HCT116 (cell line): ENCODE data around the gene FOXK2. TPM values are rescaled to one million over a fixed set of nuclear protein-coding genes. Genes with fewer than 3 reads are reported as not detected.

Experiments
- ATAC-seq: fragments of 200-7000 bp; cut with Tn5 transposase; 2 replicates; pipeline ENCODE4 v1.9.1; 2020; ENCODE audit warnings: mild to moderate bottlenecking, moderate library complexity
- BruUV-seq: library from RNA; stranded (reverse); fragments of 400-500 nt; replicated peaks from 2 replicates; lab custom pipeline; 2021; lab: Mats Ljungman, UMichigan
- CTCF ChIA-PET: fragments of 300-600 bp; sonication (Branson Sonifier 250); formaldehyde crosslinking; loops from one replicate; lab custom pipeline; 2021; ENCODE audit warnings: antibody characterized with exemption; lab: Charles Lee
- POLR2A ChIA-PET: fragments of 300-600, 350-600 bp; sonication (Branson Sonifier 250); formaldehyde crosslinking; loops from one replicate; lab custom pipeline; 2021; ENCODE audit warnings: antibody characterized with exemption; lab: Charles Lee
- RAD21 ChIA-PET, 2 experiments: fragments of 300-600 bp; sonication (Branson Sonifier 250); formaldehyde crosslinking; loops; one replicate each; lab custom pipeline; 2023; ENCODE audit warnings: low total read pairs in 2 of 2; ENCODE audit not compliant: uncharacterized antibody in 2 of 2, unreplicated experiment in 2 of 2, low non-redundant PET in 1 of 2; lab: Charles Lee
- DNase-seq: peaks from one replicate; pipeline ENCODE4 v3.0.0-alpha.2; 2010; ENCODE audit warnings: low read depth, low spot score
- H2AFZ ChIP-seq: fragments of 200-600 bp; shearing (Covaris generic), sonication (generic); 2 replicates; pipeline ENCODE4 v1.6.1; 2017; ENCODE audit warnings: low read depth, mixed run types, mixed read lengths, antibody characterized with exemption, low read length; ENCODE audit not compliant: poor library complexity, severe bottlenecking
- H3K27ac ChIP-seq: 2 replicates; pipeline ENCODE4 v1.5.1; 2012; ENCODE audit warnings: low read depth, low read length
- H3K27me3 ChIP-seq: fragments of 200-600 bp; sonication (generic); 2 replicates; pipeline ENCODE4 v1.6.1; 2016; ENCODE audit warnings: mixed run types, low read length, mixed read lengths; ENCODE audit not compliant: insufficient read depth
- H3K36me3 ChIP-seq, 2 experiments: fragments of 200-500 bp in 1 of 2; fragments of 200-600 bp in 1 of 2; sonication (Bioruptor generic) in 1 of 2; sonication (generic) in 1 of 2; 2 replicates each; pipeline versions ENCODE4 v1.5.1 to v1.6.1; 2014 to 2016; ENCODE audit warnings: low read length in 2 of 2, inconsistent platforms in 1 of 2, mixed read lengths in 1 of 2, mixed run types in 1 of 2; ENCODE audit not compliant: insufficient read depth in 2 of 2, control insufficient read depth in 1 of 2
- H3K4me1 ChIP-seq, 2 experiments: fragments of 200-600 bp in 1 of 2; sonication (generic) in 1 of 2; 2 replicates each; pipeline versions ENCODE4 v1.5.1 to v1.6.1; 2012 to 2017; ENCODE audit warnings: low read length in 2 of 2, inconsistent platforms in 1 of 2, mild to moderate bottlenecking in 1 of 2, mixed read lengths in 1 of 2, mixed run types in 1 of 2, moderate library complexity in 1 of 2; ENCODE audit not compliant: insufficient read depth in 2 of 2, control insufficient read depth in 1 of 2
- H3K4me2 ChIP-seq: fragments of 200-600 bp; sonication (generic); 2 replicates; pipeline ENCODE4 v1.6.1; 2017; ENCODE audit warnings: mixed run types, low read length, mixed read lengths
- H3K4me3 ChIP-seq, 2 experiments: fragments of 200-600 bp in 1 of 2; sonication (generic) in 1 of 2; replicated peaks in 1 of 2; 2 replicates each; pipeline ENCODE4 v1.5.1; 2011 to 2016; ENCODE audit warnings: low read length in 2 of 2, control low read depth in 1 of 2, low read depth in 1 of 2, mild to moderate bottlenecking in 1 of 2, mixed read lengths in 1 of 2, mixed run types in 1 of 2
- H3K79me2 ChIP-seq: fragments of 200-600 bp; sonication (generic); 2 replicates; pipeline ENCODE4 v1.6.1; 2017; ENCODE audit warnings: mild to moderate bottlenecking, mixed run types, low read length, moderate library complexity, mixed read lengths; ENCODE audit not compliant: insufficient read depth
- H3K9ac ChIP-seq: fragments of 200-600 bp; sonication (generic); 2 replicates; pipeline ENCODE4 v1.6.1; 2016; ENCODE audit warnings: low read length, mixed read lengths
- H3K9me2 ChIP-seq: fragments of 200-600 bp; sonication (generic), shearing (Covaris generic); 2 replicates; pipeline ENCODE4 v1.6.1; 2017; ENCODE audit warnings: mixed run types, mild to moderate bottlenecking, moderate library complexity; ENCODE audit not compliant: insufficient read depth
- H3K9me3 ChIP-seq, 2 experiments: fragments of 200-500 bp in 1 of 2; fragments of 200-600 bp in 1 of 2; sonication (Bioruptor generic) in 1 of 2; sonication (generic) in 1 of 2; 2 replicates each; pipeline ENCODE4 v1.6.1; 2014 to 2017; ENCODE audit warnings: low read length in 2 of 2, mixed read lengths in 2 of 2, inconsistent platforms in 1 of 2, low read depth in 1 of 2, mild to moderate bottlenecking in 1 of 2, mixed run types in 1 of 2, moderate library complexity in 1 of 2; ENCODE audit not compliant: control insufficient read depth in 1 of 2, insufficient read depth in 1 of 2
- H4K20me1 ChIP-seq: fragments of 200-600 bp; sonication (generic), shearing (Covaris generic); 2 replicates; pipeline ENCODE4 v1.6.1; 2017; ENCODE audit warnings: mixed run types, mild to moderate bottlenecking, moderate library complexity; ENCODE audit not compliant: insufficient read depth
- EZH2phosphoT487 ChIP-seq: fragments of 200-600 bp; IDR thresholded peaks from 2 replicates; pipeline ENCODE4 v1.6.1; 2018; ENCODE audit warnings: antibody characterized with exemption, borderline replicate concordance
- JUND ChIP-seq: IDR thresholded peaks from 2 replicates; pipeline ENCODE4 v1.6.1; 2012
- MAX ChIP-seq: IDR thresholded peaks from 2 replicates; pipeline ENCODE4 v1.6.1; 2012
- POLR2AphosphoS5 ChIP-seq: IDR thresholded peaks from 2 replicates; pipeline ENCODE4 v1.6.1; 2011; ENCODE audit warnings: mild to moderate bottlenecking, low read depth, low read length, moderate library complexity
- SIN3A ChIP-seq: IDR thresholded peaks from 2 replicates; pipeline ENCODE4 v1.6.1; 2012; ENCODE audit warnings: low read depth
- SP1 ChIP-seq: IDR thresholded peaks from 2 replicates; pipeline ENCODE4 v1.6.1; 2012; ENCODE audit warnings: low read depth
- SRF ChIP-seq: IDR thresholded peaks from 2 replicates; pipeline ENCODE4 v1.6.1; 2012; ENCODE audit warnings: low read depth
- intact Hi-C: fragments of 100-400 bp; cut with micrococcal nuclease; formaldehyde crosslinking; loops from 2 replicates; pipeline ENCODE4 v1.10.0; 2022
- total RNA-seq: library from RNA; stranded (reverse); gene quantifications from one replicate; pipeline ENCODE4 v1.2.1, GENCODE V29; 2021; ENCODE audit not compliant: unreplicated experiment
- TF ChIP-seq, protein P1 (sequence below): IDR thresholded peaks from 2 replicates; pipeline ENCODE4 v1.6.1; 2012; ENCODE audit warnings: low read depth

FOXK2 gene
- total RNA-seq, 1 experiment from 2014 or later, result 122 TPM

- Histone ChIP-seq H3K27me3 (no peaks in the 10 kb centered on the region), H4K20me1 (no peaks in the 10 kb centered on the region), H3K4me2 (no peak overlapping the region), H3K4me1 (peaks cover 0 to 3% of the 10 kb centered on the region in 2 experiments; a peak in 1 of 4 replicates), H3K9me3 (no peaks in the 10 kb centered on the region), H3K9ac (no peak overlapping the region), H3K27ac (no peak overlapping the region), H3K79me2 (no peaks in the 10 kb centered on the region), H3K9me2 (no peaks in the 10 kb centered on the region), H3K36me3 (no peaks in the 10 kb centered on the region), H2AFZ (no peak overlapping the region), H3K4me3 (no peak overlapping the region)
- TF ChIP-seq SP1, result no peak
- no peak for TF ChIP-seq EZH2phosphoT487
- TF ChIP-seq SRF, result no peak
- no peak for TF ChIP-seq MAX
- TF ChIP-seq, protein P1, sequence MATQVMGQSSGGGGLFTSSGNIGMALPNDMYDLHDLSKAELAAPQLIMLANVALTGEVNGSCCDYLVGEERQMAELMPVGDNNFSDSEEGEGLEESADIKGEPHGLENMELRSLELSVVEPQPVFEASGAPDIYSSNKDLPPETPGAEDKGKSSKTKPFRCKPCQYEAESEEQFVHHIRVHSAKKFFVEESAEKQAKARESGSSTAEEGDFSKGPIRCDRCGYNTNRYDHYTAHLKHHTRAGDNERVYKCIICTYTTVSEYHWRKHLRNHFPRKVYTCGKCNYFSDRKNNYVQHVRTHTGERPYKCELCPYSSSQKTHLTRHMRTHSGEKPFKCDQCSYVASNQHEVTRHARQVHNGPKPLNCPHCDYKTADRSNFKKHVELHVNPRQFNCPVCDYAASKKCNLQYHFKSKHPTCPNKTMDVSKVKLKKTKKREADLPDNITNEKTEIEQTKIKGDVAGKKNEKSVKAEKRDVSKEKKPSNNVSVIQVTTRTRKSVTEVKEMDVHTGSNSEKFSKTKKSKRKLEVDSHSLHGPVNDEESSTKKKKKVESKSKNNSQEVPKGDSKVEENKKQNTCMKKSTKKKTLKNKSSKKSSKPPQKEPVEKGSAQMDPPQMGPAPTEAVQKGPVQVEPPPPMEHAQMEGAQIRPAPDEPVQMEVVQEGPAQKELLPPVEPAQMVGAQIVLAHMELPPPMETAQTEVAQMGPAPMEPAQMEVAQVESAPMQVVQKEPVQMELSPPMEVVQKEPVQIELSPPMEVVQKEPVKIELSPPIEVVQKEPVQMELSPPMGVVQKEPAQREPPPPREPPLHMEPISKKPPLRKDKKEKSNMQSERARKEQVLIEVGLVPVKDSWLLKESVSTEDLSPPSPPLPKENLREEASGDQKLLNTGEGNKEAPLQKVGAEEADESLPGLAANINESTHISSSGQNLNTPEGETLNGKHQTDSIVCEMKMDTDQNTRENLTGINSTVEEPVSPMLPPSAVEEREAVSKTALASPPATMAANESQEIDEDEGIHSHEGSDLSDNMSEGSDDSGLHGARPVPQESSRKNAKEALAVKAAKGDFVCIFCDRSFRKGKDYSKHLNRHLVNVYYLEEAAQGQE, result no peak
- no peak for TF ChIP-seq POLR2AphosphoS5
- TF ChIP-seq JUND, result no peak
- TF ChIP-seq SIN3A, result no peak
- ChIA-PET RAD21 (no interaction called here), POLR2A (no interaction called here), CTCF (interaction anchor here (1.4 kb wide), 1 partner anchor 9 kb away, joined by 6 read pairs; no protein-coding TSS in a partner anchor)
- intact Hi-C loops, result no loop called here
- DNase-seq (no peak), ATAC-seq (no peak)
- no TSS peak for BruUV-seq
Measured at GRCh38 chr17:82503094-82503727, 16.3 kb upstream of the FOXK2 start.
